Fibroblast of the aortic adventitia (primary cell): ENCODE results near the gene FAM167B. TPM values are rescaled to one million over a fixed set of nuclear protein-coding genes. Genes with fewer than 3 reads are reported as not detected.
A peak's percentile ranks its signal among the peaks of the same experiment; 100 is the strongest.

Source experiments
- DNase-seq: peaks from one replicate; pipeline ENCODE4 v3.0.0-alpha.2; 2010; ENCODE audit warnings: low read depth
- H3K4me3 ChIP-seq: 2 replicates; pipeline ENCODE4 v1.5.1; 2011; ENCODE audit warnings: low read depth, mild to moderate bottlenecking, control low read depth, low read length, moderate library complexity
- total RNA-seq: library from RNA; depleted of rRNA; stranded (reverse); fragments of >200 nt; gene quantifications from 2 replicates; pipeline ENCODE4 v1.2.3, GENCODE V29; 2012; ENCODE audit warnings: low replicate concordance
- TF ChIP-seq, protein P1 (sequence below): IDR thresholded peaks from 2 replicates; pipeline ENCODE4 v1.5.1; 2011; ENCODE audit warnings: mild to moderate bottlenecking, low read length, control low read depth, inconsistent platforms; ENCODE audit not compliant: insufficient read depth

The FAM167B gene
- total RNA-seq = 1.4 and 2.1 TPM in 2 replicates

GRCh38 chr1:32246888-32247273, at the start of gene FAM167B:
TSS of gene FAM167B (plus strand) at chr1:32247222. CDS start at chr1:32247422, 200 bp downstream.
- peak; percentile 96 for DNase-seq
- H3K4me3 ChIP-seq = no peak within 1 kb of the TSS
- TF ChIP-seq, protein P1, sequence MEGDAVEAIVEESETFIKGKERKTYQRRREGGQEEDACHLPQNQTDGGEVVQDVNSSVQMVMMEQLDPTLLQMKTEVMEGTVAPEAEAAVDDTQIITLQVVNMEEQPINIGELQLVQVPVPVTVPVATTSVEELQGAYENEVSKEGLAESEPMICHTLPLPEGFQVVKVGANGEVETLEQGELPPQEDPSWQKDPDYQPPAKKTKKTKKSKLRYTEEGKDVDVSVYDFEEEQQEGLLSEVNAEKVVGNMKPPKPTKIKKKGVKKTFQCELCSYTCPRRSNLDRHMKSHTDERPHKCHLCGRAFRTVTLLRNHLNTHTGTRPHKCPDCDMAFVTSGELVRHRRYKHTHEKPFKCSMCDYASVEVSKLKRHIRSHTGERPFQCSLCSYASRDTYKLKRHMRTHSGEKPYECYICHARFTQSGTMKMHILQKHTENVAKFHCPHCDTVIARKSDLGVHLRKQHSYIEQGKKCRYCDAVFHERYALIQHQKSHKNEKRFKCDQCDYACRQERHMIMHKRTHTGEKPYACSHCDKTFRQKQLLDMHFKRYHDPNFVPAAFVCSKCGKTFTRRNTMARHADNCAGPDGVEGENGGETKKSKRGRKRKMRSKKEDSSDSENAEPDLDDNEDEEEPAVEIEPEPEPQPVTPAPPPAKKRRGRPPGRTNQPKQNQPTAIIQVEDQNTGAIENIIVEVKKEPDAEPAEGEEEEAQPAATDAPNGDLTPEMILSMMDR = no peak

GRCh38 chr1:32197837-32198236, 49.2 kb upstream of the FAM167B start:
- H3K4me3 ChIP-seq = no peak overlapping the region
- no peak for DNase-seq
- TF ChIP-seq, protein P1 = no peak

GRCh38 chr1:32198237-32199042, 48.6 kb upstream of the FAM167B start:
- no peak overlapping the region for H3K4me3 ChIP-seq
- TF ChIP-seq, protein P1 = no peak

DNA sequence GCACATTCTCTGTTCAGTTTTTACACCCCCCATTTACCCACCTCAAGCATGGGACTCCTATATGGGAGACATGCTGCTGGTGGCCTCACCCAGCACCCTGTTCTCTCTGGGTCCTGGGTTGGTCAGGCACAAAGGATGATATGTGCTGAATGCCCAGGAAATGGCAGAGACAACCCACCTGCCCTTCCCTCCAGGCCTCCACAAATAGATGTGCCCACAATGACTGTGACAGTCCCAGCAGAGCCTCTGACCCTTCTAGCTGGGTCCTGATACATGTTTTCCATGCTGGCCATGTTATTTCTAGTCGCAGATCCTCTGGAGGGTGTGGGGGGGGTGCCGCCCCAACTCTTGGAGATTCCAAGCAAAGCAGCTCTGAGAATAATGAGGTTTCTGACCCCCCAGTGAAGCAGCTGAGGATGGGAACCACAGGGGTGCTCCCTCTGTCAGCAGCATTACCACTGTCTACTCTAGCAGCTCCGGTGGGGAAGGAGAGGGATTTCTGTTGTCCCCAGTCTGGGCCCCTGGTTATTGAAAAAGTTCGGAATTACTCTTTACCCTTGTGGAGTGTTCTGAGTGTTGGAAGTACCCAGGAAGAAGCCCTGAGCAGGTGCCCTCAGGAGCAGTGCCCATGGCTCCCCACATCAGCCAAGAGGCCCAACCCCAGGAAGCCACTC, 47.8 kb upstream of the FAM167B start:
- TF ChIP-seq, protein P1 = no peak
- H3K4me3 ChIP-seq = no peak overlapping the region
- no peak for DNase-seq

More at GRCh38 chr1:32198237-32199042, 48.6 kb upstream of the FAM167B start:
- no peak for DNase-seq

GRCh38 chr1:32199717-32200072, 47.3 kb upstream of the FAM167B start:
- DNase-seq = peak; percentile 60
- TF ChIP-seq, protein P1 = no peak
- H3K4me3 ChIP-seq = peak overlapping the region; percentile 84

GRCh38 chr1:32200226-32201010, 46.6 kb upstream of the FAM167B start, which contains the start of gene CCDC28B:
TSS of gene CCDC28B (plus strand) at chr1:32200595. CDS start at chr1:32201936, 1,341 bp downstream.
- H3K4me3 ChIP-seq = peak within 1 kb of the TSS; percentile 84
- DNase-seq = peak; percentile 67
- TF ChIP-seq, protein P1 = no peak
